DMS79 (cell line): ENCODE data around the gene RAB7A.
"Not testable (repeated sequence)": the region's sequence is repeated elsewhere in the genome, so short reads cannot be mapped to it uniquely, and the experiment has no call there.

Experiments
- DNase-seq: peaks from one replicate; lab custom pipeline; 2025; lab: John Stamatoyannopoulos, UW

Gene RAB7A

DNA sequence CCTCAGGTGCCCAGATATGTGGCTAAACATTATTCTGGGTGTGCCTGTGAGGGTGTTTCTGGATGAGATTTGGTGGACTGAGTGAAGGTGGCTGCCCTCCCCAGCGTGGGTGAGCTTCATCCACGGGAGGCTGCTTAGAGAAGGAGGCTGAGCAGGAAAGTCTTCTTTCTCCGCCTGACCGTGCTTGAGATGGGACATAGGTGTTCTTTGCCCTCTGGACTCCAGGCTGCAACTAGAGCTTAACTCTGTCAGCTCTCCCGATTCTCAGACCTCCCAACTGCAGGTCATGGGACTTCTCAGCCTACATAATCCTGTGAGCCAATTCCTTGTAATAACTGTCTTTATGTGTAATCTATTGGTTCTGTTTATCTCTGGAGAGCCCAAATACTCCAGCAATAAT is 34.1 kb downstream of the RAB7A start:
- no peak for DNase-seq

DNA sequence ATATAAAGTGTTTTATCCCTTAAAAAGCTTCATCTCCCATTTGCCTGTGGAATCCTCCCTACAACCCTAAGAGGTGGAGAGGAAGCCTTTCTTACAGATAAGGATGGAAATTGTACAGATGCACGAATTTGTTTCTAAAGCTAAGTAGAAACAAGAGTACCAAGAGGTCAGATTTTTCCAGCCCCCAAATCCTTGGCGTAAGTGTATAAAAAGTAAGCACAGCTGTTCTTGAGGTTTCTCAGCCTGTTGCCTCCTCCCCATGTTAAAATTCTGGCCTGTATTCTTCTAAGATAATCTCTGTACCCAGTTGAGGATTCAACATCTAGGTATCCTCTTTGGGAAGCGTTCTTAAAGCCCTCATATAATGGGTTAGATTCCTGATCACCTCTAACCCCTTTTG is 34.9 kb downstream of the RAB7A start:
- DNase-seq: no peak

DNA sequence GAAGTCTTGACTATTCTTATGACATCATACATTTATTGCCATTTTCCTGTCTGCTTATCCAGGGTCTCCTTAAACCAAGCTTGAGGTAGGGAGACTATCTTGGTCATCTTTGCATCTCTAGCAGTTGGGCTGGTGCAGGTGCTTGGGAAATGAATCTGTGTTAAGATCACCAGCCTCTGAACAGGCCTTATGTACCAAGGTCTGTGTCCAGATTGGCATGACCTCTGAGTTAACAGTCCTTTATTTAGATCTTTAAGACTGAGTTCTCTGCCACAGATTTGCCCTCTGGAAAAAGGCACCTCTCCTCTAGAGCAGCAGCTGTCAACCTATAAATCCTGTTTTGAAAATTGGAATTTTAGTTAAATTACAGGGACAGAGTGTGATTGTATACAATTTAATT is 35.4 kb downstream of the RAB7A start:
- no peak for DNase-seq

DNA sequence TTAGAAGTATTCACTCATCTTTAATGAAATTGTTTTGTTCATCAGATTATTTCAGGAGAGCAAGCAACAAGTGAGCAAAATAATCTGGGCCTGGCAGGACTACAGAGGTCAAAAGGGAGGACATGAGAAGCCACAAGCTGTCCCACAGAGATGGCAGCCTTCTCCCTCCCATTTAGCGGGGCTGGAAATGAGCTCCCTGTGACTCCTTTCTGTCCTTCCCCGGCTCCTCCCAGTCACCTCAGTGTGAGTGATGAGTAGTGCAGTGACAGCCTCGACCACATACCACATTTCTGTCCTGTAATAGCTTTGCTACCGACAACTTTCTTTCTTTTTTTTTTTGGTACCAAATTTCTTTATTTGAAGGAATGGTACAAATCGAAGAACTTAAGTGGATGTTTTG is 38.0 kb downstream of the RAB7A start:
- DNase-seq: no peak

DNA sequence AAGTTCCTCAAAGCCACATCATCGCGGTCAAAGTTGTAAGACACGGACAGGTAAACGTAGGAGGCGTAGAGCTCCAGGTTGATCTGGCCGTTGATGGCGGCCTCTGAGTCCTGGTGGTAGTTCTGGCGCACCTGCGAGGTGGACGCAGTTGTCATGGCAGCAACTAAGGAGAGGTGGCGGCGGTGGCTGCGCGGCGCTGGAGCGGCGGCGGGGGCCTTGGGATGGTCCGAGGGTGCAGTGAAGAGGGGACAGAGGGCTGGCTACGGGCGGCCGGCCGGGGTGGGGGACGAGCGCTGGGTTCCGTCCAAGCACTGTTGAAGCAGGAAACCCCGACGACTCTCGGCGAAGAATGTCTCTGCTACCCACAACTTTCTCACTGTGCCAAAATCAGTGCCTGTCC is 38.9 kb downstream of the RAB7A start:
- no peak for DNase-seq

DNA sequence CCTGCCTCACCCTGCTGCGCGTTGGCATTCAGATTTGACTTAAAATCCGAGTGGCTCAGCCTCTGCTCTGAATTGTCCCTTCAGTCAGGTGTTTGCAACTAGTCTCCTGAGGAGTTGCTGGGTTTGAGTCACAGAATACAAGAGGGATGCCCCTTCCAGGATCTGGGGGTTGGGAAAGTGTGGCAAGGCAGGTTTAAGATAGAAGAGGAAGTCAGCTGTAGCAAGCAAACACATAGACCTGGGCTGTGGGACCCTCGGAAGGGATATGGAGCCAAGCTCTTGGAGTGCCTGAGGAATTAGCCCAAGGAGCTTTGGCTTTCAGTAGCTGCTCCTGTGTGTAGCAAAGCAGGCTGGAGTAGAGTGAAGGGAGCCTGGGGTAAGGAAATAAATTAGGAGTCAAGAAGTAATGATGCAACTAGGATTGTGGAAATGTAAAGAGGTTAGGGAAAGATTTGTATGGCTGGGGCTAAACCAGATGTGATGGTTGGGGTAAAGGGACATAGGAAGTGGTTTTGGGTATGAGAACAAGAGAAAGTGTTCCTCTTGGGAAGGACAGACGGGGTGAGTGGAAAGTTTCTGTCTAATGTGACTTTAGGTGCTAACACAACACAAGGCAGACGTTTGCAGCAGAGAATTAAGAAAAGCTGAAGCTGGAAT is 41.2 kb downstream of the RAB7A start:
- DNase-seq: no peak

DNA sequence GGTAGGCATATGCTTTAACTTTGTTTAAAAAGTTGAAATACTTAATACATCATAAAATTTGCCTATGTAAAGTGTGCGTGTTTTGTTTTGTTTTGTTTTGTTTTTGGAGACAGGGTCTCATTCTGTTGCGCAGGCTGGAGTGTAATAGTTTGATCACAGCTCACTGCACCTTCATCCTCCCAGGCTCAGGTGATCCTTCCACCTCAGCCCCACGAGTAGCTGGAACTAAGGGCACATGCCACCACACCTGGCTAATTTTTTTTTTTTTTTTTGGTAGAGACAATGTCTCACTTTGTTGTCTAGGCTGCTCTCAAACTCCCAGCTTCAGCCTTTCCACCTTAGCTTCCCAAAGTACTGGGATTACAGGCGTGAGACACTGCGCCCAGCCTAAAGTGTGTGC is 42.5 kb downstream of the RAB7A start:
- no peak for DNase-seq

DNA sequence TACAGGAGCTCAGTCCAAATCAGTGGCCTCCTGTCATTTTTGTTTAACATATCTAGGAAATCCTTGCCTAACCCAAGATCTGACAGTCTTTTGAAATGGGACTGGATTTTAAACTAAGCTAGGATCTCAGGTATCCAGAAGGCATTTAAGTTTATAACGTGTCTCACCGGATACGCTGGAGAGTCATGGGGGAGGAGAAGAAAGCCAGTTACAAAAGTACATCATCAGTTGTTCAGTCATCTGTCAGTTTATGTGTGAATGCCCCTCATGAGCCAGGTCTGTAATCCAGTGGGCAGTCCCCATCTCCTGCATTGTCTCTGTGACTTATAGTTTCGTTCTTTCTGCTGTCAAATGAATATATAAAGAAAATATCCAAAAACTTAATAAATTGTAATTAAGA is 44.4 kb downstream of the RAB7A start:
- DNase-seq: no peak

DNA sequence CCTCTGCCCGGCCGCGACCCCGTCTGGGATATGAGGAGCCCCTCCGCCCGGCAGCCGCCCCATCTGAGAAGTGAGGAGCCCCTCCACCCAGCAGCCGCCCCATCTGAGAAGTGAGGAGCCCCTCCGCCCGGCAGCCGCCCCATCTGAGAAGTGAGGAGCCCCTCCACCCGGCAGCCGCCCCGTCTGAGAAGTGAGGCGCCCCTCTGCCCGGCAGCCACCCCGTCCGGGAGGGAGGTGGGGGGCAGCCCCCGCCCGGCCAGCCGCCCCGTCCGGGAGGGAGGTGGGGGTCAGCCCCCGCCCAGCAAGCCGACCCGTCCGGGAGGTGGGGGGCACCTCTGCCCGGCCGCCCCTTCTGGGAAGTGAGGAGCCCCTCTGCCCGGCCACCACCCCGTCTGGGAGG is 47.2 kb downstream of the RAB7A start:
- DNase-seq: not testable (repeated sequence)

DNA sequence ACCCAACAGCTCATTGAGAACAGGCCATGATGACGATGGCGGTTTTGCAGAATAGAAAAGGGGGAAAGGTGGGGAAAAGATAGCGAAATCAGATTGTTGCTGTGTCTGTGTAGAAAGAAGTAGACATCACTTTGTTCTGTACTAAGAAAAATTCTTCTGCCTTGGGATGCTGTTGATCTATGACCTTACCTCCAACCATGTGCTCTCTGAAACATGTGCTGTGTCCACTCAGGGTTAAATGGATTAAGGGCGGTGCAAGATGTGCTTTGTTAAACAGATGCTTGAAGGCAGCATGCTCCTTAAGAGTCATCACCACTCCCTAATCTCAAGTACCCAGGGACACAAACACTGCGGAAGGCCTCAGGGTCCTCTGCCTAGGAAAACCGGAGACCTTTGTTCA is 47.6 kb downstream of the RAB7A start:
- not testable (repeated sequence) for DNase-seq

DNA sequence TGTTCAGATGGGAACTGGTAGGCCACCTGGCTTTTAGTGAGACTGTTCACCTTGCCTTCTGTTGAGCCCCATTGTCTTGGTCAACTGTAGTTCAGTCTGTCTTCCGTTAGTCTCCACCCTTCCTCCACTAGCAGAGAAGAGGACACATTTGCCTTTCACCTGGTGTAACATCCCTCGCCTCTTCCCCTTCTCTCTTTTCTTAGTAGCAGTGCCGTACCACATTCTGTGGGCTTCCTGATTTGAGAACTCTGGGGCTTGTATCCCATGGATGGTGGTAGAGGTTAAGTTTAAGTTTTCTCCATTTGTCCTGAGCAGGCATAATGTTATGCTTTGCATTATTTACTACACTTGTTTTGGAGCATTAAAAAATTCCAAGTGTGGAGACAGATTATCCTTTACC is 49.3 kb downstream of the RAB7A start:
- no peak for DNase-seq

DNA sequence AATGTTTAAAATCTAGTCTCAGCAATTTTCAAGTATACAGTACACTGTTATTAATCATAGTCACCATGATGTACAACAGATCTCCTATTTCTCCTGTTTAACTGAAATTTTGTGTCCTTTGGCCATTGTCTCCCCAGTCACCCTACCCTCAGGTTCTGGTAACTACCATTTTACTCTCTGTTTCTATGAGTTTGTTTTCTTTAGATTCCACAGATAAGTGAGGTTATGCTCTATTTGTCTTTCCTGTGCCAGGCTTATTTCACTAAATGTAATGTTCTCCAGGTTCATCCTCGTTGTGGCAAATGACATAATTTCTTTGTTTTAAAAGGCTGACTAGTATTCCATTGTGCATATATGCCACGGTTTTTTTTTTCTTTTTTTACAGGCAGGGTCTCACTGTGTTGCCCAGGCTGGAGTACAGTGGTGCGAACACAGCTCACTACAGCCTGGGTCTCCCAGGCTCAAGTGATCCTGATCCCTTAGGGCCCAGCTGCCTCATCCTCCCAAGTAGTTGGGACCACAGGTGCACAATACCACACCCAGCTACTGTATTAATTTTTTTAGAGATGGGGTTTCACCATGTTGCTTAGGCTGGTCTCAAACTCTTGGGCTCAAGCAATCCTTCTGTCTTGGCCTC is 50.0 kb downstream of the RAB7A start:
- no peak for DNase-seq

DNA sequence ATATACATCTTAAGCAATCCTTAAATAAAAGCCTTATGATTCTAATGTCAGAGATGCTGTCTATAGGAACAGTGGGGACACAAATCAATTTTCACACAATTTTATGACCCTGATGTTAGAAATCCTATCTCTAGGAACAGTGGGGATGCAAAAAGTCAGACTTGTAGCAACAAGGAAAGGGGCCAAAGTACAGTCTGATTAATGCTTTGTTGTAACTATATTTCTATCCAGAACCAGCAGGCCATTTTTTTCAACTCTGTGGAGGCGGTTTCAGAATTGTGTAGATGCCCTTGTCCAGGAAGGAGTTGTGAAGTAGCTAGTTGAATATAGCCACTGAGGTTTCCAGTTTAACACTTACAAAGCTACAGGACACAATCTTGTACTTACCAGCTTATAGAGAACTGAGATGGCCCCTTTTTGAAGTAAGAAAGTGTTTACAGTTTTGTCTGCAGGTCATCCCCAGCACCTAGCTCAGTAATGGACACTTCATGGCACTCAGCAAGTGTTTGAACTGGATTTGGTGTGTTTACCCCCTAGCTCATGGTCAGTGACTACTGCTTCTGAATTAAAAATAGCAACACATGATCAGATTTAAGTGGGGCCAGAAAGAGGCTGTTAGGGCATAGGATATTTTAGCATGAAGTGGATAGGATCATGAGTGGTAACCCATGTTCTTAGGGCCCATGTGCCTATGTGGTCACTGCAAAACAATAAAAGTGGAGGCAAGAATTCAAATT is 54.3 kb downstream of the RAB7A start:
- no peak for DNase-seq

DNA sequence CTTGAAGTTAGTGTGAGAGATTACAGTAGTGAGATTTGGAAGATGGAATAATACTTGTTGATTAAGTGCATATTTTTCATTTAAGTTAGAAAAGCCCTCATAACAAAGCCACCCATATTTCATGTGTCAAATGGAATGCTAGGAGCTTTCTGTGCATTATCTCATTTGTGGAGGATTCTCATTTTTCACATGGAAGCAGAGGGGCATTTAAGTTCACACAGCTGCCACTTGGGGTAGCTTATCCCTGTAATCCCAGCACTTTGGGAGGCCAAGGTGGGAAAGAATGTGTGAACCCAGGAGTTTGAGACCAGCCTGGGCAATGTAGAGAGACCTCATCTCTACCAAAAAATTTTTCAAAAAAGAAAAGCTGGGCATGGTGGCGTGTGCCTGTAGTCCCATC is 55.2 kb downstream of the RAB7A start:
- DNase-seq: no peak

DNA sequence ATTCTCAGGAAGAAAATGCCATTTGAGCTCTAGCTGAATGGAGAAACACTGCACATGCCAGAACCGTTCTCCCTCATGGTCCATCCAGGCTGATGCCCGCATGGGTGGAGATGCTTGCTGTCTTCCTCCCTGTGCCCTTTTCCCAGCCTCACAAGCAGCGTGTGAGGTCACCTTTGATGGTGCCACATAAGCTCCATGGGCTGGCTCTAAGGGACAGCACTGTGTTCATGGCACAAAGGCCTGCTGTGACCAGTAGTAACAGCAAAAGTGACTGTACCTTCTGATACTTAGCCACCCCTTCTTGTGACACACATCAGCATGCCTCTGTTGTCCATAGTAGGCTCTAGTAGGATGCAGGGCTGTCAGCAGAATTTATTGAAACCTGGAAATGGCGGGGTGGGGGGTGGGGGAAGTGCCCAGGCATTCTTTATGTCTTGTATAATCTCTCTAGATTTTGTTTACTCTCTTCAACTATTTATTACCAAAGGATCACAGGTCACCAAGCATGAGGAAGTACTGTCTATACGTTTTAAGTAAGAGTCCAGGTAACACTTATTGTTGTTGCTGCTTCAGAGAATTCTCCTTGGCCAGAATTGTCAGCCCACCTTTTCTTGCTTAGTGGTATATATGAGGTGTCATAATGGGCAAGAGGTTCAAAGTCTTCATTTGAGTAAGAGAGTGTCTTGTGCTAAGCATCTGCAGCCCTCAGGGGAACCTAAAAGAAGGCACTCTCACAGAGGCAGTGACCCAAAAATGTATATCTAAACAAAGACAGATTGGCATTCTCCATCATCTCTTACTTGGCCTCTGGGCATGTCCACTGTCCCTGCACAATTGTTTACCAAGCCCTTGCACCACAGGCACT is 56.5 kb downstream of the RAB7A start:
- no peak for DNase-seq

DNA sequence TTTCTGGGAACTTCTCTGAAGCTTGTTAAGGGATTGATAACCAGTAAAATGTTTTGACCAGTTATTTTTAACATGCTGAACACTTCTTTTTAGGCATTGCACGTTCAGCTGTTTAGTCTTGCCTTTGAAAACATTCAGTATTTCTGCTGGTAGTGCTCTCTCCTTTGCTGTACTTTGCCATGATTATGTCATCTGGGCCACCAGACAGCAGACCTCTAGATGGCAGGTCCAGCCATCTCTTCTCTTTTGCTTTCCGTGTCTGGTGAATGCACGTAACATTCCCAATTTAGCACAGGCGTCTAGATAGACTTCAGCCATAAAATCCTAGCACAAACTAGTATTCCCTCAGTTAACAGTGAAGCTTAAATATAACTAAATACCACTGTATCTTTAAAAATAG is 57.8 kb downstream of the RAB7A start:
- no peak for DNase-seq

DNA sequence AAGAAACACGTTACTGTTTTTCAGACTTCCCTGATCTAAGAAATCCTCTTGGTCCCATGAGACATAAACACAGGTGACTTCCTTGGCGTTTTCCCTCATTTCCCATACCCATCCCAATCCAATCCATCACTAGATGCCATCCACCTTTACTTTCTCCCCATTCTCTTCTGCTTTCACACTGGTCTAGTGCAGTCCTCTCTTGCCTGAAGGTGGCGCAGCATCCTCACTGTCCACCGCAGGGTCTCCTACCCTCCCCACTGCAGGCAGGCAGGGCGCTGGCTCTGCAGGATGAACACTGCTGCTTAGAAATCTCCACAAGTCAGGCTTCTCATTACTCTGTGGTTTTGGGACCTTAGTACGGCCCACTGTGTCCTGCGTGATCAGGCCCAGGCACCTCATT is 58.2 kb downstream of the RAB7A start:
- no peak for DNase-seq

DNA sequence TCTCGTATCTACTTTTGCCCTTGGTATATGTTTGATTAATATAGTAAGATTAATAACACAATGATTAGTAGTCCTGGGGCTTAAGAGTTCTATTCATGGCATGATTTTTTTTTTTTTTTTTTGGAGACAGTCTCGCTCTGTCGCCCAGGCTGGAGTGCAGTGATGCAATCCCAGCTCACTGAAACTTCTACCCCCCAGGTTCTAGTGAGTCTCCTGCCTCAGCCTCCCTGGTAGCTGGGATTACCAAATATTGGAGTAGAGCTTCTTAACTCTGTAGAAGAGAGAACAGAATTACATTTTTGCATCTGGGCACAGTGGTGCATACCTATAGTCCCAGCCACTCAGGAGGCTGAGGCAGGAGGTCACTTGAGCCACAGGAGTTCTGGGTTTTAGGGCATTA is 58.9 kb downstream of the RAB7A start:
- no peak for DNase-seq

DNA sequence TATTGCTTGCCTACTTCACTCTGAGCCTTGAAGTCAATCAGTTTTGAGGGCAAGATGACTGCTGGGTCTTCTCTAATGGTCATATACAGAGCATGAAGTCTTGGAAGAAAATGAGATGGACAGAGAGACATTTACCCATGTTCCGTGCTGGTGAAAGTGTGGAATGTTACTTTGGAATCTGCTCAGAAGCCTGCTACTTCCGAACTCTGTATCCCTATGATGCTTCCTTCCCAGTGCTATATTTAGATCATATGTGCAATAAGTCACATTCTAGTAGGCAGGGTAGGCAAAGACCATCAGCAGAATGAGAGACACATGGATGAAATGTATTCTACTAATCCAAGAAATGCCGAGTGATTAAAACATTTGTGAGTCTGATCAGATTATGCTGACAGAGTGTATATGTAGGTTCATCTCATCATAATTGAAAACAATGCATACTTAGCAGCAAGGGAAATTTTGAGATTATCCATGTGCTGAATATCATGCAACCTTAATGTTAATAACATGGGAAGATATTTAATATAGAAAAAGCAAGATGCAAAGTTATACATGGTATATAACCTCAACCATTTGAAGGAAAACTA is 60.5 kb downstream of the RAB7A start:
- no peak for DNase-seq

DNA sequence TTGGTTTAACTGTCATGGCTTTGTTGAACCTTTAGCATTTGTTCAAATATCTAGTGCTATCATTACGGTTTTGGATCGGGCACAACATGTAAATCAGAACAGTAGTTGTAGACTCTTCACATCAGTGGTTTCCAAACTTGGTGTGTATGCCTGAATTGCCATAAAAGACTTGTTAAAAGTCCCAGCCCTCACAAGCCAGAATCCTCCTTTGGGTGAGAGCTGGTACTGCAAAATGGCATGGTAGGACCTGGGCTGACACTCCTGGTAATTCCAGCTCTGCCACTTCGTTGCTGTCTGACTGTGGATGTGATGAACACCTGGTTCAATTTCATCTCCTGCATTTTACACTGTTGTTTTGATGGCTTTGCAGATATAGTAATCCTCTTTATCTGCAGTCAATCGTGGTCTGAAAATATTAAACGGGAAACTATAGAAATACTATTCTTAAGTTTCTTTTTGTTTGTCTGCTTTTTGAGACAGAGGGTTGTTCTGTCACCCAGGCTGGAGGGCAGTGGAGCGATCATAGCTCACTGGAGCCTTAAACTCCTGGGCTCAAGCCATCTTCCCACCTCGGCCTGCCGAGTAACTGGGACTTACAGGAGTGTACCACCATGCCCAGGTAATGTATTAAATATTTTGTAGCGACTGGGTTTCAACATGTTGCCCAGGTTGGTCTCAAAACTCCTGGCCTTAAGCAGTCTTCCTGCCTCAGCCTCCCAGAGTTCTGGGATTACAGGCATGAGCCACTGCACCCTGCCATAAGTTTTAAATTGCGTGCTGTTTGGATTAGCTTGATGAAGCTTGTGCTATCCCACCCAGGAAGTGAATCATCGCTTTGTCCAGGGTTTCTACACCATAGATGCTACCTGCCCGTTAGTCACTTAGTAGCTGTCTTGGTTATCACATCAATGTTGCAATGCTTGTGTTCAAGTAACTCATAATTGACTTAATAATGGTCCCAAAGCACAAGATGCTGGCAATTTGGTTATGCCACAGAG is 61.6 kb downstream of the RAB7A start:
- no peak for DNase-seq
